SKM-1 (cell line): ENCODE results near the gene NPAS2.

Source experiments
- DNase-seq: peaks from one replicate; lab custom pipeline; 2025; ENCODE audit not compliant: unreplicated experiment; lab: John Stamatoyannopoulos, UW

Gene NPAS2

DNA sequence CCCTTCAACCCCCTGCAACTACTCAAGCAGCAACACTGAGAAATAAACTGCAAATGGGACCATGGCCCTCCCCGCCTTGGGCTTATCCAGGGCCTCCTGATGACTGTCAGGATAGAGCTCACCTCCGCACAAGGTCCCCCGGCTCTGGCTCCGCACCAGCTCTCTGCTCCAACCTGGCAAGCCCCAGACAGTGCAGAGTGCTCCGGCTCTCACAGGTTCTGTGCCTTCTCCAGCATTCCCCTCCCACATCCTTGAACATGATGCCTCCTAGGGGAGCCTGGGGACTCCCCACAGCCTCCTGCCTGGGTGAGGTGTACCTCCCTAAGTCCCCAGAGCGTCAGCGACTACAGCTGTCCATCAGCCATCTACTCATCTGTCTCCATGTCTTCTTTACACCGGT is 26.7 kb upstream of the NPAS2 start:
- no peak for DNase-seq

- no peak for DNase-seq
Measured at GRCh38 chr2:100793982-100794381, 26.0 kb upstream of the NPAS2 start.

- no peak for DNase-seq
Measured at GRCh38 chr2:100796499-100797100, 23.3 kb upstream of the NPAS2 start.

GRCh38 chr2:100799686-100800085 is 20.3 kb upstream of the NPAS2 start:
- DNase-seq: no peak

DNA sequence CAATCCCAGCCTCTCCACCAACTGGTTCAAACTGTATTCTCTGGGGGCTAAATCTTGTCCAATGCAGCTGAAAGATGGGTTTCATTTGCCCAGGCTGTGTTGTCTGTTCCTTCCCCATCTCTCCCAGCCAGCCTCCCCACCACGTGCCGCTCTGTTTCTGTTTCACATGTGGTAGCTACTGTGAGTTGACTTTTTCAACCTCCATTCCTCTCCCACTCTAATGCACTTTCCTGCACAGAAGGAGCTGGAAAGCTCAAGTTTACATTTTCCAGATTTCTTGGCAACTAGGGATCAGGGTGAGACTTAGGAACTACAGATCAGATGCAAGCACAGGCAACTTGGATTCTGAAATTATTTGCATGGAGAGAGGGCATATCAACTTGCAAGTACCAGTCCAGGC is 19.0 kb upstream of the NPAS2 start:
- DNase-seq: no peak

DNA sequence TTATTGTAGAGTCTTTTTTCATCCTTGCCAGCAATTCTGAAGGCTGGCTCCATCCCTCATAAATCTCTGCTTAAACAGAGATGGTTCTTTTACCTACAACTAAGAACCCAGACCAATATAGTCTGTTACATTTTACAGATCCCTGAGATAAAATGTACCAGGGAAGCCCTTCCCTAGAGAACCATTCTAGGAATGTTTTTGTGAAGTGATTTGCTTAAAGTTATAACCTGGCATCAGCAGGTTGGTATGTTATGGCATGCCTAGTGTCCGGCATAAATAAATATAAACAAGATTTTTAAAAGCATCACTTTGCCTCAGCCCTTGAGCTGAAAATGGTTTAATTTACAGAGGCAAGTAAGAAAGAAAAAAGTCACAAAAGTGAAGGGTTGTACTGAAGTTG is 18.5 kb upstream of the NPAS2 start:
- no peak for DNase-seq

GRCh38 chr2:100802066-100802465 is 17.9 kb upstream of the NPAS2 start:
- no peak for DNase-seq

GRCh38 chr2:100803334-100803733 is 16.6 kb upstream of the NPAS2 start:
- no peak for DNase-seq

GRCh38 chr2:100806550-100806949 is 13.4 kb upstream of the NPAS2 start:
- DNase-seq: no peak

DNA sequence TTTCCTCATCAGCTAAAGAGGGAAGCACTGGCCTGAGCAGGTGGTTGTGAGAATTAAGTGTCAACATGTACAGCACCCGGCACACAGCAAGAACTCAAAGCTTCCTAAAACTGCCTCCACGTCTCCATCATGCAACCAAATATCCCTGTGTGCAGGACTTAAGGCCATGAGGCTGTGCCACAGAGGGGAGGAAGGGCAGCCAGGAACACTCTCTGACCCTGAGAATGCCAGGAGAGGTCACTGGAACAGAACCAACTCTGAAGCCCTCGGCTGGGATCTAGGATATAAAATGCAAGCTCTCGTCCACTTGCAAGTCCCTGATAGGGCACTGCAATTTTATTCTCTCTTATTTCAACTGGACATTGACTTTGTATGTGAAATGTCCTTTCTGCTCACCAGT is 12.2 kb upstream of the NPAS2 start:
- DNase-seq: no peak

DNA sequence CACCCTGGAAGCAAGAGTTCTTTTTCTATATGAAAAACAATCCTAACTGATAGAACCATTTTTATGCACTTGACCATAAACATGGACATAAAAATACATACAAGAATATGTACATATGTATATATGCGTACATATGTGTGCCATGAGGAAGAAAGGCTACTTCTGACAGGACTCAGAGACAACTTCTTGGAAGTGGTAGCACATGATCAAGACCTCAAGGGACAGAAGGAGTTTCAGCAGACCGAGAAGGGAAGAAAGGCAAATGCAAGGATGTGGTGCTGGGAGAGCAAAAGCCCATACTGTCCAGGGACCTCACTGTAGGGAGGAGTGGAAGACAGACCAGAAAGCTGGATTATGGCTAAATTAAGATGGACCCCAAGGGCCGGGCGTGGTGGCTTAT is 11.4 kb upstream of the NPAS2 start:
- DNase-seq: no peak

DNA sequence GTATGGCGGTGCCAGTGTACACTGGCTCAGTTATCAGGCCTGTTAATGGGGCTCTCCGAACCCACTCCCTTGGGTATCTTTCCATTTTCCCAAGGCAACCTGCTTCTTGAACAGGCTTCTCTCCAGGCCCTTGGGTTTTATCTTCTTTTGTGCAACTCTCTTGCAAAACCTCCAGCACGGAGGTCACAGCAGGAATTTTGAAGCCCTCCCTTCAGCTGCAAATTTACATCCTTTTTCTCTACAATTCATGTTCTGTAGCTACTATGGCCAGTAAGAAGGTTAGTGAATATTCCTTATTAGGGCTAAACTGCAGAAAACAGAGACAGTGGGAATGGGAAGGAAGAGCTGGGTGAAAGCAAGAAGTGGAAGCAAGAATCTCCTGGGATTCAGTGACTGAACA is 10.4 kb upstream of the NPAS2 start:
- DNase-seq: no peak

- no peak for DNase-seq
Measured at GRCh38 chr2:100810603-100811145, 9.3 kb upstream of the NPAS2 start.

- DNase-seq: no peak
Measured at GRCh38 chr2:100812116-100812515, 7.8 kb upstream of the NPAS2 start.

DNA sequence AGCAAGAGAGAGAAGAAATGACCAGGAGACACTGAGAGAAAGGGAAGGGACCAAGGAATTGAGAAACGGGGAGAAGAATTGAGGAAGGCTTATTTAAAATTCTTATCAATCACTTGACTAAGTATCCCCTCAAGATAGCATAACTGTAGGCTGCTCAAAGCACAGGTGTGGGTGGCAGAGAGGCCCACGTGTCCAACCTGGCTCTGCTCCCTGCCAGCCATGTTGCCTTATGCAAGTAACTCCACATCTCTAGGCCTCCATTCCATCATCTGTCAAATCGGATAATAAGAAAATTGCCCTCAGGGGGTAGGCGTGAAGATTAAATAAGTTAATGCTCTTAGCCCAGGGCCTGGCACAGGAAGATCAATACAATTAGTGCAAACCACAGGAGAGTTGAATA is 7.4 kb upstream of the NPAS2 start:
- DNase-seq: no peak

DNA sequence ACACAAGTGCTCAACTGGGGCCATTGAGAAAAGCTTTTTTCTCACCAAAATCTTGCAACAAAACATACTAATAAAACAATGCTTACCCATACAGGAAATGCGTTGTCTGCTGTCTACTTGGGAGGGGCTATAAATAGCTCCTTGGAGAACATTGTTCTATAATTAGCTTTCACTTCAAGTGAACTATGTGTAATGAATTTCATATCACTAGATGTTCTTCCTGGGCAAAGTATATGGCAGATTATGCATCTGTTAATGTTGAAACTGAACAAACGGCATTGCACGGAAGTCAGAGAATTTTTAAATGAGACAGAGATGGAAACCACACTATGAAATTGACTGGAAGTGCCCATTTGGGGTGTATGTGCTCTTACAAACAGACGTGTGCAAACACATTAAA is 6.4 kb upstream of the NPAS2 start:
- DNase-seq: no peak

GRCh38 chr2:100814043-100814442 is 5.9 kb upstream of the NPAS2 start:
- DNase-seq: no peak

- no peak for DNase-seq
Measured at GRCh38 chr2:100814453-100814852, 5.5 kb upstream of the NPAS2 start.

DNA sequence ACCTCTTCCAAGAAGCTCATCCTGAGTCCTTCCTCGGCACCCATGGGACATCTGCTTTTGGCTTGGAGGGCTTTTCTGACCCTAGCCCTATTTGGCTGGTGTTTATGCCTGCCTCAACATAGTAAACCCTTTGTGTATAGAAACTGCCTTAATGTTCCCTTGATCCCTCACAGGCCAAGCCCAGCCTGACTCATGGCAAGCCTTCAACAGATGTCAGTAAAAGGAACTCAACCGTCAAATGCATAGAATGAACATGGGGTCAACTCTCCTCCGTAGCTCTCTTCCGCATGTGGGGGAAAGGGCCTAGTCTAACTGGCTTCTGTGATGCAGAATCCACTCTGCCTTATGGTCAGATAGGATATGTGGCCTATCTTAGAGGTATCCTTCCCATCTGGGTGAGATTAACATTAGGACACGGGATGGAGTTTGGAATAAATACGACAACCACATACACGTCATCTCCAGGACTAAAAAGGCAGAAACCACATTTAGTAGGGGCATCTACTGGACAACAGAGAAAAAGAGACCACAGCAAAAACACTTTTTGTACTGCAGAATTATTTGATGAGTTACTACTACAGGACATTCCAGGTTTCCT is 2.5 kb upstream of the NPAS2 start:
- DNase-seq: no peak

GRCh38 chr2:100818003-100818605 is 1.8 kb upstream of the NPAS2 start:
- DNase-seq: no peak

DNA sequence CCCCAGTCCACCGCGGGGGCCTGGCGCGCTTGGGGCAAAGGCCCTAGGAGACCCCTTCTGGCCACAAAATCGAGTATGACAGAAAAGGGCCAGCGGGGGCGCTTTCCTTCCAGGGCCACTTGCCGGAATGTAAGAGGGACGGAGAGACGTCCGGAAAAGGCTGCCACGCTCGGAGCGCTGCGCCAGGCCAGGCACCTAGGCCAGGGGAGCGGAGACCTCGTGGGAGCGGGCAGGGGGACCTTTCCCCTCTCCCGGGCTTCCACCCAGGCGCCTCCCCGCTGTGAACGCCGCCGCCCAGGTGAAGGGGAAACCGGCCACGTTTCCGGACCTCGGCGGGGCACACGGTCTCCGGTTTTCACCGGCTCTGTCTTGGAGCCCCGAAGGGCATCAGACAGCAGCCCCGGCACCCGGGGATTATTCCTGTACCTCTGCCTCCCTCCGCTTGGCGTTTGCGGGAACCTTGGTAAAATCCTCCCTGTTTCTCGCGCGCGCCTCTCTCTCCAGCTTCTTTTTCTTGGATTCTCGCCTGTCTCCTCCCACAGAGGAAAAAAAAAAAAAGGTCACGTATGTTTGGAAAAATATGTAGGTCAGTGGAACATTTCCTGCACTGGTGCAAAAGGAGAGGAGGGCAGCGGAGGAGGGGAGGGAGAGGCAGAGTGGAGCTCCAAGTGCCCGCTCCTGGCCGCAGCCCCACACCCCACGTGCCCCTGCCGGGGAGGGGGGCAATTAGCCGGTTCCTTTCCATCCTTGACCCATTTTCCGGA is 1.2 kb upstream of the NPAS2 start:
- no peak for DNase-seq

- no peak for DNase-seq
Measured at GRCh38 chr2:100820273-100820522, 259 bp downstream of the NPAS2 start.
